ENCODE results near the gene TLR8. TPM values are rescaled to one million over a fixed set of nuclear protein-coding genes. Genes with fewer than 3 reads are reported as not detected.

TLR8 gene
- 1 to 10 TPM in 2 of 4 donors, under 1 TPM in 2; 0.47 to 6.7 (median 1.7) TPM for total RNA-seq

DNA sequence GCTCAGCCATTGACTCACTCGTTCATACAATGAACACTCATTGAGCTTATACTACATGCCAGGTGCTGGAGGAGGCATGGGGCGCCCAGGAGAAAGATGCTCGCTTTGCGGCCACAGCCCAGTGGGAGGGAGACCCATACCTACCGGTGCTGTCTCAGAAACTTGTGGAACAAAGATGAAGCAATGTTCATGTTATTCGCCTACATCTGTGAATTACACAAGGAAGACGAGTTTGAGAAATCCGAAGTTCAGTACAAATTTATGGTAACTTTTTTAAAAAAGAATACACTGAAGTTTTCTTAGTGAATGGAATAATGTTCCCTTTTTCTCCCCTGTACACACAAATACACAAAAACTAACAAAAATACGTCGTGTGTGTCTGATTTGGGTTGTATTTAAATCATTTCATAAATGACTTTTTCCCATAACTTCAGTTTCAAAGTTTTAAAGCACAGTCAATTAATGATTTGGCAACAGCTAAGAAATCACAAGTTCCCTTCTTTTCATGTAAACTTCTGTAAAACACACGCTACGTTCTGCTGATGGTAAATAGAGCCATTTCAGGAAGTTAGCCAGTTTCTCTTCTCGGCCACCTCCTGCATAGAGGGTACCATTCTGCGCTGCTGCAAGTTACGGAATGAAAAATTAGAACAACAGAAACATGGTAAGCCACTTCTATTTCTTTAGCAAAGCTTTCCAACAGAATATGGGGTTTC is at the start of gene TLR8:
Gene TLR8 (plus strand): TSS at position 575 of the 716 bp plus-strand sequence. CDS start 87 bp downstream, at position 662.
- no peak for TF ChIP-seq POLR2A (IDR thresholded peaks at IDR 0.05)
- TF ChIP-seq EP300 (IDR thresholded peaks at IDR 0.05) = no peak
- TF ChIP-seq POLR2AphosphoS5 (IDR thresholded peaks at IDR 0.05) = no peak
- TF ChIP-seq, protein P1, sequence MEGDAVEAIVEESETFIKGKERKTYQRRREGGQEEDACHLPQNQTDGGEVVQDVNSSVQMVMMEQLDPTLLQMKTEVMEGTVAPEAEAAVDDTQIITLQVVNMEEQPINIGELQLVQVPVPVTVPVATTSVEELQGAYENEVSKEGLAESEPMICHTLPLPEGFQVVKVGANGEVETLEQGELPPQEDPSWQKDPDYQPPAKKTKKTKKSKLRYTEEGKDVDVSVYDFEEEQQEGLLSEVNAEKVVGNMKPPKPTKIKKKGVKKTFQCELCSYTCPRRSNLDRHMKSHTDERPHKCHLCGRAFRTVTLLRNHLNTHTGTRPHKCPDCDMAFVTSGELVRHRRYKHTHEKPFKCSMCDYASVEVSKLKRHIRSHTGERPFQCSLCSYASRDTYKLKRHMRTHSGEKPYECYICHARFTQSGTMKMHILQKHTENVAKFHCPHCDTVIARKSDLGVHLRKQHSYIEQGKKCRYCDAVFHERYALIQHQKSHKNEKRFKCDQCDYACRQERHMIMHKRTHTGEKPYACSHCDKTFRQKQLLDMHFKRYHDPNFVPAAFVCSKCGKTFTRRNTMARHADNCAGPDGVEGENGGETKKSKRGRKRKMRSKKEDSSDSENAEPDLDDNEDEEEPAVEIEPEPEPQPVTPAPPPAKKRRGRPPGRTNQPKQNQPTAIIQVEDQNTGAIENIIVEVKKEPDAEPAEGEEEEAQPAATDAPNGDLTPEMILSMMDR (IDR thresholded peaks at IDR 0.05) = no peak
- no peak within 1 kb of the TSS for H3K27ac ChIP-seq
- H3K36me3 ChIP-seq = no peaks in the 10 kb centered on the region
- no peaks in the 10 kb centered on the region for H3K9me3 ChIP-seq
- ATAC-seq = no peak
- 81 to 83% methylated on average over 6 to 13 of the region's 15 CpGs for WGBS, 2 donors (ENCODE audit: low coverage in 1 of 2)
- no peaks in the 10 kb centered on the region for H3K4me1 ChIP-seq
- no peaks in the 10 kb centered on the region for H3K27me3 ChIP-seq
- H3K4me3 ChIP-seq = no peak within 1 kb of the TSS

DNA sequence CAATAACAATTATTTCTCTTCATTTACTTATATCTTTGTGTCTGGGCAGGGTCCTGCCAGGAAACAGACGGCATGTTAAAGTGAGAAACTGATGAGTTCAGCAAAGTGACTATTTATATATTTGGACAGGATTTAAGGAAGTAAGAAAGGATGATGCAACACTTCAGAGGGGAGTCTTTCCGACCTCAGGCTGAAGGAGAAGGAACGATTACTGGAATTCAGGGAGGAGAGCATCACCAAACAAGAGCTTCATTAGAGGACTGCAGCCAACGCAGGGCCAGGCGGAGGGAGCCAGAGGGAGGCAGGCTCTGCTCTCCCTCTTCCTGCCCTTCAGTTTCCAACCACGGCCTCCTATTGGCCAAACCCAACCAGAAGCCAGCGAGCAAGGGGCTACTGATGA is 41.1 kb upstream of the TLR8 start:
- TF ChIP-seq EP300 (IDR thresholded peaks at IDR 0.05) (no peak), POLR2A (IDR thresholded peaks at IDR 0.05) (no peak), POLR2AphosphoS5 (IDR thresholded peaks at IDR 0.05) (no peak)
- TF ChIP-seq, protein P1 (IDR thresholded peaks at IDR 0.05) = no peak
- H3K36me3 ChIP-seq = no peaks in the 10 kb centered on the region
- no peak overlapping the region for H3K4me3 ChIP-seq
- peaks cover 0 to 8% (median 0%) of the 10 kb centered on the region in 3 donors for H3K9me3 ChIP-seq
- no peaks in the 10 kb centered on the region for H3K27me3 ChIP-seq
- H3K4me1 ChIP-seq = no peaks in the 10 kb centered on the region
- WGBS, 2 donors (ENCODE audit: low coverage in 1 of 2) = 57 to 66% methylated on average over 6 to 7 of the region's 7 CpGs
- no peak for ATAC-seq
- no peak overlapping the region for H3K27ac ChIP-seq

DNA sequence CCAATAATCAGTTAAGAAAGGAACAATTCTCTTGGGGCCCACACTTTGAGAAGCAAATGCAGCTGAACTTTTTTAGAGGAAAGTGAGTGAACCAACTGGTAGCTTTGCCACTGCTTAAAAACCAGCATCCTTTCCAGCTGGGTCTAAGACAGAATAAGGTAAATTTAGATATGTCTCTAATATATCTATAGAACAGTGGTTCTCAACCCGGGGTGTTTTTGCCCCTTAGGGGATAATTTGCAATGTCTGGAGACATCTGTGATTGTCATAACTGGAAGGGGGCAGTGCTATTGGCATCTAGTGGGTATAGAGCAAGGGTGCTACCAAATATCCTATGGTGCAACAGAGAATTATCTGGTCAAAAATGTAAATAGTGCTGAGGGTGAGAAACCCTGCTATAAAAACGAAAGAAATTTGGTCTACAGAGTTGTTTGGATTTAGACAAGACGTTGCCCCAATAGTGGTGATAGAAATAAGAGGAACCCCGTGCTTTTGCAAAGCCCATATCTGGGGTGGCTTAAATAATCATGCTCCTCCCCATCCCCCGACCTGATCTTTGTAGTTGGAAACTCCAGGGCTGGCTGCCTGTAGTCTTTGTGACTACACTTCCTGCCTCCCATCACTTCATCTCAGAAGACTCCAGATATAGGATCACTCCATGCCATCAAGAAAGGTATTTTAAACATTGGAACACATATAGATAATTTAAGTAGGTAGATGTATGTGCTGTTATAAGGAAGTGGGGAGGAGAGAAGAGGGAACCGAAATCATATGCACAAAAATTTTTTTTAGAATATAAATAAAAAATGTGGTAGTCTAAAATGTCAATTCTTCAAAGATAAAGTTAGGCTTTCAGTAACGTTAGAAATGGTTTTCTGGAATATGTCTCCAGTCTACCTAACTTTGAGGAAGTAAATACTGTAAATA is 39.7 kb upstream of the TLR8 start, which contains the start of gene TLR7:
Gene TLR7 (plus strand): TSS at position 622 of the 927 bp plus-strand sequence. CDS start 507 bp downstream, outside the sequence.
- no peaks in the 10 kb centered on the region for H3K27me3 ChIP-seq
- TF ChIP-seq POLR2AphosphoS5 (IDR thresholded peaks at IDR 0.05) (no peak), POLR2A (IDR thresholded peaks at IDR 0.05) (no peak), EP300 (IDR thresholded peaks at IDR 0.05) (no peak)
- TF ChIP-seq, protein P1 (IDR thresholded peaks at IDR 0.05) = no peak
- H3K4me3 ChIP-seq = no peak within 1 kb of the TSS
- peaks cover 0 to 8% (median 0%) of the 10 kb centered on the region in 3 donors for H3K9me3 ChIP-seq
- peaks cover 0 to 5% (median 0%) of the 10 kb centered on the region in 3 donors for H3K4me1 ChIP-seq
- ATAC-seq = no peak
- H3K27ac ChIP-seq = no peak within 1 kb of the TSS
- H3K36me3 ChIP-seq = no peaks in the 10 kb centered on the region
- WGBS, 2 donors (ENCODE audit: low coverage in 1 of 2) = 55 to 57% methylated on average over 4 to 5 of the region's 7 CpGs

DNA sequence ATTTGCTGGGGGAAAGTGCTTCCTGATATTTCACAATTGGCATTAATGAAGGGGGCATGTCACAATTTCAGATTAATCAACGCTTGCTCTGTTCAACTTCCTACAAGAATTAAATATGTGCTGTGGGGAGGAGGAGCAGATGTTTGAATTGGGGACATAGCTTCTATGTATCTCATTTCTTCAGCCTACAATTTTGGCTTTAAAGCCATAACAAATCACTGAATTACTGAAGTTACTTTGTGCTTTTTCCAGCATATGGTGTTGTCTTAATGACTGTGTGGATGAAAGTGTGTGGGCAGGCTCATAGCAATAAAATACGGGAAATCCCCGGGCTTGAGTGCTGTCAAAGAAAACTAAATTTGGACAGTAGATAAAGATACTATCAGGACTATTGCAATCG is 38.7 kb upstream of the TLR8 start:
- no peak for ATAC-seq
- Histone ChIP-seq H3K27me3 (no peaks in the 10 kb centered on the region), H3K4me1 (peaks cover 0 to 8% (median 0%) of the 10 kb centered on the region in 3 donors), H3K27ac (no peak overlapping the region), H3K4me3 (no peak overlapping the region), H3K36me3 (no peaks in the 10 kb centered on the region), H3K9me3 (peaks cover 0 to 8% (median 0%) of the 10 kb centered on the region in 3 donors)
- TF ChIP-seq, protein P1 (IDR thresholded peaks at IDR 0.05) = no peak
- TF ChIP-seq POLR2A (IDR thresholded peaks at IDR 0.05) = no peak
- no peak for TF ChIP-seq EP300 (IDR thresholded peaks at IDR 0.05)
- TF ChIP-seq POLR2AphosphoS5 (IDR thresholded peaks at IDR 0.05) = no peak
- WGBS, 2 donors (ENCODE audit: low coverage in 1 of 2) = 44 to 71% methylated on average over 4 of the region's 4 CpGs

Data from gastroesophageal sphincter (tissue), 4 donors.